Measurements from ENCODE around the gene KLF15.

GRCh38 chr3:126312341-126312740 lies 44.9 kb downstream of the KLF15 start:
- no peak for TF ChIP-seq CTCF (tag by site-specific recombination; IDR thresholded peaks at IDR 0.05)
- TF ChIP-seq ZNF600 (tag by site-specific recombination; IDR thresholded peaks at IDR 0.05) = no peak
- TF ChIP-seq ZNF341 (tag by site-specific recombination; IDR thresholded peaks at IDR 0.05; ENCODE audit: low read depth) = no peak
- TF ChIP-seq ZNF121 (tag by site-specific recombination; IDR thresholded peaks at IDR 0.05) = no peak
- no peak for TF ChIP-seq ZBTB17 (tag by site-specific recombination; IDR thresholded peaks at IDR 0.05)
- no peak for TF ChIP-seq ZNF776 (tag by site-specific recombination; IDR thresholded peaks at IDR 0.05; ENCODE audit: borderline replicate concordance)
